Endometrium (tissue), 2 donors: ENCODE data around the gene TP53AIP1.
A peak's percentile ranks its signal among the peaks of the same experiment; 100 is the strongest.

Experiments
- FAIRE-seq: peaks from 2 replicates; lab custom pipeline; 2012; peaks lifted over from hg19 to GRCh38; lab: Jason Lieb, UNC
- donor health status: control.
- donor health status: control.

The TP53AIP1 gene

DNA sequence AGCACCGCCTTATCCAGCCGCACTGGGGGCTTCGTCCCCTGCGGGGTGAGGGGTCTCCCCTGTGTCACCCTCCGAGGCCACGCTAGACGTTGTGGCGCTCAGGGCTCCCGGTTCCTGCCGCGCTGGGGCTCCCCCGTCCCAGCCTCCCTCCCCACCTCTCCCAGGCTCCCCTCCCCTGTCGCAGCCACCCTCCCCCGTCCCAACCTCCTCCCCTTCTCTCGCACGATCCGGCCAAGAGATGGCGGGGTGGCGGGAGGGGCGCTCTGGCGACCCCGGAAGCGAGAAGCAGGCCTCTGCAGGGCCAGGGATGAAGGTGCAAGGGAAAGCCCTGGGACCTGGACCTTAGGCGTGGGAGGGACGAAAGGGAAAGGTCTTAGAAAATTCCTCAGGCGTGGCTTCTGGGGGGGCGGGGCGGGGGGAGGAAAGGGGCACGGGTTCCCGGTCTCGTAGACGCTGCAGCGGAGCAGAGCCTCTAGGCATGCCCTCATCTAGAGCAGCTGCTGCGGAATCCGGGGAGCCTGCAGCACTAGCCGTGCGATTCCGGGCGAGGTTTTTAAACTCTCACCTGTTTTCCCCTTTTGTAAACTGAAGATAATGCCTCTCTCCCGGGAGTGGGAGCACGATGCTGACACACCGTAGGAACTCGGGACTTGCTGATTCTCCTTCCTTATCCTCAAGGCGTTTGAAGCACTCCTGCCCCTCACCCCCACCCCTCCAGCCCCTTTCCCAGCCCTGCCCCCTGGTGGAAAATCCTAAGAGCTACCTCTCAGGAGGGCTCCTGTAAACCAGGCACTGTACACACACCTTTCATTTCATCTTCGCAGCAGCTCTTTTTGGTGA, 37.1 kb downstream of the TP53AIP1 start:
- no peak for FAIRE-seq

DNA sequence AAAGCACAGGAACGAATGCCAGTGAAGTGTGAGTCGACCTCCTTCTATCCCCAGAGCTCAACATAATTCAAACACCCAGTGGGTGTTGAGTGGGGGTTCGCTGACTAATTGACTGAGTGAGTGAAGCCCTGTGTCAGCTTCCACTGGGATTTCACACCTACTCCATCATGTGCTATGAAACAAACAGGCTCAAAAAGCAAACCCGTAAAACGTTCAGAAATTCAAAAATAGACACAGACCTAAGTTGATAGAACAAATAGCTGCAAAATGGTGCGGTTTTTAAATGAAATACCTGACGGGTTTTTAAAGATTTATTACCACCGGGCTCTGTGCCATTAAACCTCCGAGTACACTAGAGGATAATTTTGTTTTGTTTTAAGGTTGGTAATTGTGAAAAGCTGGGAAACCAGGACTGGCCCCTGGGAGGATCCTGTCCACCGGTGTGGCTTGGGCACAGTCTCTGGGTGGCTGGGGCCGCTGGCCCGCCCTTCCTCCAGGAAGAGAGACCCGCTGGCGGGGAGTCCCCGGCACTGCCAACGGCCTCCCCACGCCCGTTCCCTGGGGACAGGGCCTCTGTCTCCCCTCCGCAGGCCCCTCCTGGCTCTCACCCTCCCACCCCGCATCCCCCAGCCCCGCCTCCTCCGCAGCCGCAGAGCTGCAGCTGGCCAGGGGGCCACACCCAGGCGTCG, 37.9 kb downstream of the TP53AIP1 start:
- peak; percentile 63 for FAIRE-seq

DNA sequence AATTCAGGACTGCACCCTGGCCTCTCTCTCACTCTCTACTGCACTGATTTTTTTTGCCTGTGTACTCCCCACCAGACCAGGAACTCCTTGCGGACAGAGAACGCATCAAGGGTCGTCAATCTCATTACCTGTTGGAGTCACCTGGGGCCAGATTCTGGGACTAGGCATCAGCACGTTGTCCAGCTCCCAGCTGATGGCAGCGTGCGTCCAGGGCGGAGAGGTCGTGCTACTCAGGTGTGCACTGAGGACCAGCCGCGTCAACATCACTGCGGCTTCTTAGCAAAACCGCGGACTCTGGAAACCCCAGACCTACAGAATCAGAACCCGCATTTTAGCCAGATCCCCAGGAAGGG, 38.4 kb downstream of the TP53AIP1 start:
- no peak for FAIRE-seq

DNA sequence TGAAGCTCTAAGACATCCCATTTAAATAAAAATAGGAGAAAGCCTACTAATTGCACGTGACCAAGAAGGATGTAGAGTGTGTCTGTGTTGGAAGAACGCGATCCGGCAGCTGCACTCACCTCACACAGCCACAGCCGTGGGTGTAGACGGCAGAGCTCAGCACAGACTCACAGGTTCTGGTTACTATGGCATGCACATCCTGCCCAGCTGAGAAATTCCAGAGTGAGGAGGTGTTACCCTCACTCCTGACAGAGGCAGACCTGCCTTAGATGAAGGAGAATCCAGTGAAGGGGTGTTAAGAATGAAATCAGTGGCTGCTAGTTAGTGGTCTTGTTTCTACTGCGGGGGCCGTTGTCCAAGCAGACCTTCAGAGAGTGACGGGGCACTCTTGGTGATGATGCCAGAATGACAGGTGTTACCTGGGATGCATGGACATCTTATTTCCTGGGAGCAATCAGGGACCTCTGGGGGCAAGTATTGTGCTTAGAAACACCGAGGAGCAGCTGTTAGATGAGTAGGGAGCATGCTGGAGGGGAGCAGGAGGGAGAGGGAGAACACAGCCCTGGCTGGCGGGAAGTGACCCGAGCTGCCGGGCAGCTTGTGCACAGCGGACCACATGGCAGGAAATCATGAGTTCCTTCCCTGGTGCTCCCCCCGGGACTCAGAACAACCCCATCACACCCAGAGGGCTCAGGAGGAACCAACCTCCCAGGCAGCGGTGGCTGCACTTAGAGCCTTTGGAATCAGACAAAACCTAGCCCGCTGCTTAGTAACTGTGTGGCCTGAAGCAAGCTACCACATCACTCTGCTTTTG, 39.2 kb downstream of the TP53AIP1 start:
- FAIRE-seq, result no peak

GRCh38 chr11:128902515-128903066, 40.1 kb downstream of the TP53AIP1 start:
- no peak for FAIRE-seq

- FAIRE-seq, result no peak
Observed at GRCh38 chr11:128901653-128902514, 40.8 kb downstream of the TP53AIP1 start.

- no peak for FAIRE-seq
Observed at GRCh38 chr11:128900468-128900867, 42.2 kb downstream of the TP53AIP1 start.

DNA sequence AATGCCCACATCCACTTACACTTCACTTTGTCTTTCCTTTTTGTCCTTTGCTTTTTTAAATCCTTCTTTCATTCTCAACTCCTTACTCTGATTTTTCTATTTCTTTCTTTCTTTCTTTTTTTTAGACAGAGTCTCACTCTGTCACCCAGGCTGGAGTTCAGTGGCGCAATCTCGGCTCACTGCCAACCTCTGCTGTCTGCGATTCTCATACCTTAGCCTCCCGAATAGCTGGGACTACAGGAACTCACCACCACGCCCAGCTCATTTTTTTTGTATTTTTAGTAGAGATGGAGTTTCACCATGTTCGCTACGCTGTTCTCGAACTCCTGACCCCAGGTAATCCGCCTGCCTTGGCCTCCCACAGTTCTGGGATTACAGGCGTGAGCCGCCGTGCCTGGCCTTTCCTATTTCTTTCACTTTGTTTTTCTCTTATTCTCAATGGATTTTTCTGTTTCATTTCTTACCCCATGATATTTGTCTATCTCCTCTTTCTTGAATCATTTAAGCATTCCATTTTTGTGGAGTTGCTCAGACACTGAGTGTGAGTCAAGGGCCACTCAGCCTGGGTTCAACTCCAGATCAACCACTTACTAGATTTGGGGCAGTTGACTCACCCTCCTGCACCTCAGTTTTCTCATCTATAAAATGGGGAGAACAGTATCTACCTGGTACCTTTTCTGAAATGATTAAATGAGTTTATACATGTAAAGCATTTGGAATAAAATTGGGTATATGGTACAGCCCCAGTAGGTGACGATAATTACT, 43.9 kb downstream of the TP53AIP1 start:
- FAIRE-seq, result no peak

DNA sequence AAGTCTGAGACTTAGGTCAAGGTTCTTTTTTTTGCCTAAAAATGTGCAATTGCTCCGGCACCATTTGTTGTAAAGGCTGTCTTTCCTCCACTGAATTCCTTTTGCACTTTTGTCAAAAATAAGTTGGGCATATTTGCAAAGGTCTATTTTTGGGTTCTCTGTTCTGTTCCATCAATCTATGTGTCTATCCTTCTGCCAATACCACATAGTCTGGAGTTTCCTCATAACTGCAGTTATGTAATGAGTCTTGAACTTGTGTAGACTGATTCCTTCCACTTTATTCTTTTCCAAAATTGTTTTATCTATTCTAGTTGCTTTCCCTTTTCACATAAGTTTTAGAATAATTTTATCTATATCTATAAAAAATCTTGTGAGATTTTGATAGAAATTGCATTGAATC, 44.8 kb downstream of the TP53AIP1 start:
- FAIRE-seq, result no peak

DNA sequence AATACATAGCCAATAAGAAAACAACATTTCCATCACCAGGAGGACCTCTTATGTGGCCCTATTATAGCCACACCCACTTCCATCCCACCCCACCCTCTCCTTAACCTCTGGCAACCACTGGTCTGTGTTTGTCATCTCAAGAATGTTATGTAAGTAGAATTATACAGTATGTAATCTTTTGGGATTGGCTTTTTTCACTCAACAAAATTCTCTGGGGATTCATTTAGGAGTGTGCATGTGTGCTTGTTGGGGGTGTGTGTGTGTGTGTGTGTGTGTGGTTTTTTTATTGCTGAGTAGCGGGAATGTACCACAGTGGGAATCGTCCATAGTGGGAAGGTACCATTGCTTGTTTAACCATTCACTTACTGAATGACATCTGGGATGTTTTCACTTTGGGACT, 46.3 kb downstream of the TP53AIP1 start:
- no peak for FAIRE-seq

DNA sequence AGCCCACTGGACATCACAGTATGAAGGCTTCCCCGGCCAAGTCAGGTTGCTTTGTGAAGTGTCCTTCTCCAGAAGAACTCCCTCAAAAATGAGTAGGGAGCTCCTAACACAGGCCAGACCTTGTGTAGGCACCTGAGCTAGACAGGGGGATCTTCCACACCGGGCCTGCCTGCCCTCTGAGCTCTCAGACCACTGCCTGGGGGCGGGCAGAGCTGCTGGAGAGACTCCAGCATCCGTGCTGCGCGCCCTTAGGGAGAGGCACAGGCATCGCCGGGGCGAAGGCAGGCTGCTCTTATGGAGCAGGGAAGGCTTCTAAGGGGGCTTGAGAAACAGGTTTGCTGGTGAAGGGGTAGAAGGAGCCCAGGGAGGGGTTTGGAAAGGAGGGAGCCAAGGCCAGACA, 47.1 kb downstream of the TP53AIP1 start:
- no peak for FAIRE-seq

- FAIRE-seq, result no peak
Observed at GRCh38 chr11:128894685-128895084, 48.0 kb downstream of the TP53AIP1 start.

- no peak for FAIRE-seq
Observed at GRCh38 chr11:128894286-128894681, 48.4 kb downstream of the TP53AIP1 start.

DNA sequence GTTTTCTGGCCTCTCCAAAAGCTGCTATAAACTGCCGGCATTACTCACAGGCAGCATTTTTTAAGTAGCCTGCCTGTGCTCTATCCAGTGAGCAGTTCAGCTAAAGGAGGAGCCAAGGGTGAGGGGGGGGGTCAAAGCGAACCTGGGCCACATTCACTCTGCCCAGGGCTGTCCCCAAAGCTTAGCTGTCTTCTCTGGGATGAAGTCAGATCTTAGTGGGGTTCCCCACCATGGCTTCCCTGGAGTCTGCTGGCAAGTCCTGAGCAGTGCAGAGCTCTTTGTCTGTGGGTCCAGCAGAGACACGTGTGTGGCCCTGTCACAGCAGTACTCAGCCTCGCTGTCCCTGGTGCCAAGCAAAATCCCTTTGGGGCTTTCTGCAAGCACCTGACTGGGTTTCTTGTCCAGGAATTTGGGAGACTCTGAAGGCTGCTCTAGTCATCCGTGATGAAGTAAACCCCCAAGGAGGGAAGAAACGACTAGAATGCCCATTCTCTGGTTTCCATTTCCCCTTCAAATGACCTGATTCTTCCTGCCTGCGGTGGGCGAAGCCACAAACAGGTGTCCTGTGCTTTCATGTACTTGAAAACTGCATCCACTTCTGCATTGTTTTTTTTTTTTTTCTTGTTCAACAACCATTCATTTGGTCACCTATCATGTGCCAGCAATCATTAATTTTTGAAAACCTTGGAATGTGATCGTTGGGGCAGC, 48.9 kb downstream of the TP53AIP1 start:
- no peak for FAIRE-seq

- FAIRE-seq, result no peak
Observed at GRCh38 chr11:128892866-128893565, 49.7 kb downstream of the TP53AIP1 start.

GRCh38 chr11:128891913-128892398, 50.7 kb downstream of the TP53AIP1 start:
- no peak for FAIRE-seq

DNA sequence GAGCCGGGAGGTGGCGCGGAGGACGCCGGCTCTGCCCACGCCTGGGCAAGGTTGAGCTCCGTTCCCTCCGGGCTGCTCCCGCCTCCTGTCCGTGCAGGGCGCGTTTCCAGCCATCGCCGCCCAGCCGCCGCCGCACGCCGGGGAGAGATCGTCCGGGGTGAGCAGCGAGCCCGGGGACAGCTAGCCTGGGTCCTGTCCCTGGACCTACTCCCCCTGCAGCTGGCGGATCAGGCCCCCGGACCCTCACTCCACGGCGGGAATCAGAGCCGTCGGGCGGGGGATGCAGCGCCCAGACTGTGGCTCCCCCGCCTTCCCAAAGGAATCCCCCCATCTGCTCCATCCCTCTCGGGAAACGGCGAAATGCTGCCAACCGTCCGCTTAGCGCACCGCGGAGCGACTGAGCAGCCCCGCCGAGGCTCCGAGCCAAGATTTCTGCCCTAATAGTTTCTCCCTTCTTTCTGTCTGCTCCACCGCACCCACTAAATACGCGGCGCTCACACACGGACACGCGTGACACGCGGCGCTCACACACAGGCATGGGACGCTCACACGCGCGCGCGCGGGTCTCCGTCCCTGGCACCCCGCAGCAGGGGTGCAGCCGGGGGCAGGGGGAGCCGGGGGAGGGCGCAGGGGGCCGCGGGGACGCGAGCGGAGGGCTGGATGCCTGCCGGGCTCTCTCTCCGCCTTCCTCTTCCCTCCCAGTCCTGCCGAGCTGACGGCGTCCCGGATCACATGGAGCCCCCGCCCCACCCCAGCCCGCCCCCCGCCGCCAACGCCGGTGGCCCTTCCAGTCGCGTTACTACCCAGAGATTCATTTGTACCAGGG, 51.9 kb downstream of the TP53AIP1 start, which contains the start of gene KCNJ5:
TSS of gene KCNJ5 (plus strand) at position 814 of the 826 bp plus-strand sequence. CDS start 19,918 bp downstream, outside the sequence.
- no peak for FAIRE-seq

DNA sequence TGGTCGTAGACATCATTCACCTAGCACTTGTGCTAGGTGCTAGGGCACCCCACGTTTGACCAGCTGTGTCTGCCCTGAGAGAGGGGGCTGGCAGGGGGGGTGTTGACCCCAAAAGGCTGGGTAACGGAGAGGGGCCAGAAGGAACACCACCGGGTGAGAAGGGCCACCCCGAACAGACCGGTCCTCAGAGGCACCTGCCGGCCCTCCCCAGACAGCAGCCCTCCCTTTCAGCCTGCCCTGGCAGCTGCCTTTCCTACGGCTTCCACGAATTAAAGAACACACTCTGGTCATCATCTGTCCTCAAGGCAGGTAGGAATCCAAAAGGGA, 52.5 kb downstream of the TP53AIP1 start:
- no peak for FAIRE-seq
